ENCODE results near the gene PARM1.

Gene PARM1

GRCh38 chr4:75048208-75048879, 115.4 kb downstream of the PARM1 start:
- intact Hi-C loops (cut with DNase I), result no loop called here
- DNase-seq, result no peak

- intact Hi-C loops (cut with DNase I), result no loop called here
- no peak for DNase-seq
Observed at GRCh38 chr4:75051431-75051830, 118.5 kb downstream of the PARM1 start.

GRCh38 chr4:75053352-75053751, 120.4 kb downstream of the PARM1 start:
- intact Hi-C loops (cut with DNase I), result no loop called here
- no peak for DNase-seq

- intact Hi-C loops (cut with DNase I), result no loop called here
- DNase-seq, result no peak
Observed at GRCh38 chr4:75054078-75054477, 121.2 kb downstream of the PARM1 start.

- intact Hi-C loops (cut with DNase I), result no loop called here
- no peak for DNase-seq
Observed at GRCh38 chr4:75056277-75056676, 123.4 kb downstream of the PARM1 start.

- intact Hi-C loops (cut with DNase I), result no loop called here
Observed at GRCh38 chr4:75057369-75057768, 124.5 kb downstream of the PARM1 start.

GRCh38 chr4:75058486-75058885, 125.6 kb downstream of the PARM1 start:
- intact Hi-C loops (cut with DNase I), result no loop called here
- no peak for DNase-seq

More at GRCh38 chr4:75057369-75057768, 124.5 kb downstream of the PARM1 start:
- DNase-seq, result no peak

GRCh38 chr4:75063433-75063832, 130.5 kb downstream of the PARM1 start:
- no peak for DNase-seq
- intact Hi-C loops (cut with DNase I), result no loop called here

- intact Hi-C loops (cut with DNase I), result no loop called here
- no peak for DNase-seq
Observed at GRCh38 chr4:75065909-75066308, 133.0 kb downstream of the PARM1 start.

GRCh38 chr4:75069493-75070074, 136.7 kb downstream of the PARM1 start:
- intact Hi-C loops (cut with DNase I), result no loop called here
- DNase-seq, result no peak

- no peak for DNase-seq
- intact Hi-C loops (cut with DNase I), result no loop called here
Observed at GRCh38 chr4:75071317-75071716, 138.4 kb downstream of the PARM1 start.

GRCh38 chr4:75080888-75081287, 148.0 kb downstream of the PARM1 start:
- intact Hi-C loops (cut with DNase I), result no loop called here
- DNase-seq, result no peak

GRCh38 chr4:75081561-75081960, 148.6 kb downstream of the PARM1 start:
- no peak for DNase-seq
- intact Hi-C loops (cut with DNase I), result no loop called here

- no peak for DNase-seq
- intact Hi-C loops (cut with DNase I), result no loop called here
Observed at GRCh38 chr4:75087416-75087815, 154.5 kb downstream of the PARM1 start.

- DNase-seq, result no peak
- intact Hi-C loops (cut with DNase I), result no loop called here
Observed at GRCh38 chr4:75087865-75088264, 154.9 kb downstream of the PARM1 start.

- DNase-seq, result no peak
- intact Hi-C loops (cut with DNase I), result no loop called here
Observed at GRCh38 chr4:75089206-75089605, 156.3 kb downstream of the PARM1 start.

- intact Hi-C loops (cut with DNase I), result no loop called here
- no peak for DNase-seq
Observed at GRCh38 chr4:75099321-75099720, 166.4 kb downstream of the PARM1 start.
